ENCODE measurements around the gene RNU6-1. TPM values are rescaled to one million over a fixed set of nuclear protein-coding genes. Genes with fewer than 3 reads are reported as not detected.

RNU6-1 gene
- total and polyA plus RNA-seq, 2 donors from 2014 or later: not detected

DNA sequence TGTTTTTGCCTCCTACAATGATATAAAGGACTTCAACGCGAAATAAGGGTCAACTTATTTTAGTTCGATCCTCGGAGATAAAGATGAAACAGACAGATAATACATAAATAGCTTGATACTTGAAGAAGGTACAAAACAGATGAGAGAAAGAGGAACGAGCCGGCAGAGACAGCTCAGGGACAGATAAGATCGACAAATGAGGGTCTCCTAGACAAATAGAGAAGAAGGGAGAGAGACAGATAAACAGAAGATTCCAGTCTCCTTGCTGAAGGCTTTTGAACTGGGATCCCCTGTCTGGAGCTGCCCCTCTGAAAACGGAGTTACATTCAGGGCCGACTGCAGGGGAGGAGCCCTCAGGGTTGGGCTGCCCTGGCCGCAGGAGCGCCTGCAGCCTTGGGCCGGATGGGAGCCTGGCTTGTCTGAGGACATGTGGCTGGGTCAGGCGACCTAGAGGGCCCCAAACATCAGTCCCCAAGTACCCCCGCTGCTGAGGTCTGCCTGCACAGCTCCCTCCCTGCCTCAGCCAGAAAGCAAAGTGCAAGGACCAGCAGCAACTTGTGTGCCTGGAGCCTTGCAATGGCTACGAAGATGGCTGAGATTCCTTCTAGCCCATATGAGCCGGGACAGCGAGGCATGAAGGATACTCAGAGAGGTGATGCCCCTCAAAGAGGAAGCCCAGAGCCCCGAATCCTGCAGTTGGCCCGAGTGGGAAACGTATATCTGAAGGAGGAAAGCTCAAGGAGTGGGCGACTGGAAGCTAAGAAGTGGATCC is 15.5 kb downstream of the RNU6-1 start:
- peak in 2 of 5 donors; percentile 31 to 34 for DNase-seq

DNA sequence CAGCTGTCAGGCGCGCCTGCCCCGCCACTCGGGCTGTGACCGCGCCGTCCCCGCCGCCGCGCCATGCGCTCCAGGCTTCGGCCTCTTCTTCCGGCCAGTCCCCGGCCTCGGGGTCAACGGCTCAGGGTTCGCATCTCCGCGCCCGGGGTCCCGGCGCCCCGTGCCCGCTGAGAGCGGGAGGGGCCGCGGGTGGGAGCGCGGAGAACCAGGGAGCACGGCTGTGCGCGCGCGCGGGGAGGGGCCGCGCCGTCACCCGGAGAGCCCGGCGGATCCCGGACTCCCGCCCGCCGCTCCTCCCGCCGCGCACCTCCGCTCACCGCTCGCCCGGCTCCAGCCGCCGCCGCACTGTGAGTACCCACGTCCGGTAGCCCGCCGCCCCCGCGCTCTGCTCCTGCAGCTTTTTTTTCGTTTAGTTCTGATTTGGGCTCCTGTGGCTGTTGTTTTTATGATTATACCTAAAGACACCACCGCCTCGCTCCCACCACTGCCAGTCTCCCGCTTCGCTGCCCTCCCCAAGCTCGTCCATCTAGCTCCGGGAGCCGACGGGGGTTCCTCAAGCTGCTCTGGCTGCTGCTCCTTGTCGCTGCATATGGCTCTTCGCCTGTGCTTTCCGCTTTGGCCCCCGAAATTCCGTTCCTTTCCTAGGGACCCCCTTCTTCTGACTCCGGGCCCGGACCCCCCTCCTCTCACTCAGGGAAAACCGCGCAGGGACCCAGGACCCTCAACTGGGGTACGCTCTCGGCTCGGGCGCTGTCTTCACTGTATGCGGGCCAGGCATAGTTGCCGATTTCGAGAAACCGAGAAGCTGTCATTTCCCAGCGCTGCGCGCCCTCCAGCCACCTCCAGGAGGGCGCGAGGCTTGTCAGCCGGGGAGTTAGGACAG is 16.3 kb downstream of the RNU6-1 start:
- H3K27me3 ChIP-seq (ENCODE audit: control insufficient read depth, insufficient read depth, low read length): peaks cover 57% of the 10 kb centered on the region
- H3K9ac ChIP-seq (ENCODE audit: low read length in 3 of 3): no peak overlapping the region
- peaks cover 0 to 5% (median 0%) of the 10 kb centered on the region in 3 donors for H3K4me1 ChIP-seq (ENCODE audit: control insufficient read depth in 2 of 3, insufficient read depth in 2 of 3, low read depth in 1 of 3, low read length in 3 of 3)
- no peak overlapping the region for H3K27ac ChIP-seq (ENCODE audit: low read depth in 2 of 2, low read length in 2 of 2)
- DNase-seq: peak in 2 of 5 donors; percentile 38 to 53
- no peaks in the 10 kb centered on the region for H3K36me3 ChIP-seq (ENCODE audit: control insufficient read depth in 2 of 3, insufficient read depth in 3 of 3, low read length in 3 of 3)
- no peak overlapping the region for H3K4me3 ChIP-seq (ENCODE audit: low read length in 3 of 3)
- TF ChIP-seq, protein P1, sequence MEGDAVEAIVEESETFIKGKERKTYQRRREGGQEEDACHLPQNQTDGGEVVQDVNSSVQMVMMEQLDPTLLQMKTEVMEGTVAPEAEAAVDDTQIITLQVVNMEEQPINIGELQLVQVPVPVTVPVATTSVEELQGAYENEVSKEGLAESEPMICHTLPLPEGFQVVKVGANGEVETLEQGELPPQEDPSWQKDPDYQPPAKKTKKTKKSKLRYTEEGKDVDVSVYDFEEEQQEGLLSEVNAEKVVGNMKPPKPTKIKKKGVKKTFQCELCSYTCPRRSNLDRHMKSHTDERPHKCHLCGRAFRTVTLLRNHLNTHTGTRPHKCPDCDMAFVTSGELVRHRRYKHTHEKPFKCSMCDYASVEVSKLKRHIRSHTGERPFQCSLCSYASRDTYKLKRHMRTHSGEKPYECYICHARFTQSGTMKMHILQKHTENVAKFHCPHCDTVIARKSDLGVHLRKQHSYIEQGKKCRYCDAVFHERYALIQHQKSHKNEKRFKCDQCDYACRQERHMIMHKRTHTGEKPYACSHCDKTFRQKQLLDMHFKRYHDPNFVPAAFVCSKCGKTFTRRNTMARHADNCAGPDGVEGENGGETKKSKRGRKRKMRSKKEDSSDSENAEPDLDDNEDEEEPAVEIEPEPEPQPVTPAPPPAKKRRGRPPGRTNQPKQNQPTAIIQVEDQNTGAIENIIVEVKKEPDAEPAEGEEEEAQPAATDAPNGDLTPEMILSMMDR (IDR thresholded peaks at IDR 0.05; ENCODE audit: borderline replicate concordance, extremely low read depth, insufficient read depth): no peak
- H3K9me3 ChIP-seq (ENCODE audit: control insufficient read depth in 2 of 3, insufficient read depth in 1 of 3, low read length in 3 of 3): no peaks in the 10 kb centered on the region
- FAIRE-seq: no peak
- intact Hi-C loops (cut with DNase I): no loop called here

More for the DNA sequence above, 15.5 kb downstream of the RNU6-1 start:
- no peak for FAIRE-seq
- TF ChIP-seq, protein P1 (IDR thresholded peaks at IDR 0.05; ENCODE audit: borderline replicate concordance, extremely low read depth, insufficient read depth): no peak
- Histone ChIP-seq H3K9me3 (ENCODE audit: control insufficient read depth in 2 of 3, insufficient read depth in 1 of 3, low read length in 3 of 3) (no peaks in the 10 kb centered on the region), H3K9ac (ENCODE audit: low read length in 3 of 3) (no peak overlapping the region), H3K27ac (ENCODE audit: low read depth in 2 of 2, low read length in 2 of 2) (no peak overlapping the region), H3K4me1 (ENCODE audit: control insufficient read depth in 2 of 3, insufficient read depth in 2 of 3, low read depth in 1 of 3, low read length in 3 of 3) (peaks cover 0 to 10% (median 0%) of the 10 kb centered on the region in 3 donors), H3K4me3 (ENCODE audit: low read length in 3 of 3) (no peak overlapping the region), H3K36me3 (ENCODE audit: control insufficient read depth in 2 of 3, insufficient read depth in 3 of 3, low read length in 3 of 3) (no peaks in the 10 kb centered on the region), H3K27me3 (ENCODE audit: control insufficient read depth, insufficient read depth, low read length) (peaks cover 56% of the 10 kb centered on the region)
- intact Hi-C loops (cut with DNase I): no loop called here

DNA sequence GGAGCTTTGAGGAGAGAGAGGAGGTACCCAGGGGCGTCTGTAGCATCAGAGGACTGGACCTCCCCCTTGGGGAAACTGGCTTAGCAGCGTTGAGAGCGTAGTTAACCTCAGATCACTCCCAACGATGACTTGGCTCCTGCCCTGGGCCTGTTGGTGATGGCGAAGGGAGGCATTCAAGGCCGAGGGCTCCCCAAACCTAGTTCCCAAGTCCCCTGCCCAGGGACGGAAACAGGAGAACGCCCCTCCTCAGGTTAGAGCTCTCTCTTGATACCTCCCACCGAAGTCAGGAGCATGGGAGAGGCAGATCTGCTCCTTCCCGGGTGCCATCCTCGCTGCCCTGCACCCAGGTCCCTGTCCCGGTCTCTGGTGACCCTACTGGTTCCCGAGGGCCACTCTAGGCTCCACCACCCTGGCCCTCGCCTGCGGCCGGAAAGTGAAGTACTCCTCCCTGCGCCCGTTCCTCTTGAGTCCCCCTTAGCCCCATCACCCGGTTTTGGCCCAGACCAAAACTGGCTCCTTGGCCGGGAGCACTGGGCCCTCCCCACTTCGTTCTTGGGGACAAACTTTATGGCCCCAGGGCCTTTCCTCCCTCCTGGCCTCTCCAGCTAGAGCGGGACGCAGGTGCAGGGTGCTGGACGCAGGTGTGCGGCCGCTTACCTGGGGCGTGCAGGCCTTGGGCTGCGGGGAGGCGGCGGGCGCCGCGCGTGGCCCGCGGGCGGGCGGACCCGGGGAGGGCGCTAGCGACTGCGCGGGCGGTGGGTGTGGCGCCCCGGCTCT is 17.1 kb downstream of the RNU6-1 start:
- Histone ChIP-seq H3K9me3 (ENCODE audit: control insufficient read depth in 2 of 3, insufficient read depth in 1 of 3, low read length in 3 of 3) (no peaks in the 10 kb centered on the region), H3K36me3 (ENCODE audit: control insufficient read depth in 2 of 3, insufficient read depth in 3 of 3, low read length in 3 of 3) (no peaks in the 10 kb centered on the region), H3K4me3 (ENCODE audit: low read length in 3 of 3) (no peak overlapping the region), H3K27ac (ENCODE audit: low read depth in 2 of 2, low read length in 2 of 2) (no peak overlapping the region), H3K9ac (ENCODE audit: low read length in 3 of 3) (no peak overlapping the region), H3K4me1 (ENCODE audit: control insufficient read depth in 2 of 3, insufficient read depth in 2 of 3, low read depth in 1 of 3, low read length in 3 of 3) (peaks cover 0 to 5% (median 0%) of the 10 kb centered on the region in 3 donors), H3K27me3 (ENCODE audit: control insufficient read depth, insufficient read depth, low read length) (peaks cover 58% of the 10 kb centered on the region)
- intact Hi-C loops (cut with DNase I): no loop called here
- FAIRE-seq (no peak), DNase-seq (peak in 1 of 5 donors; percentile 51)
- TF ChIP-seq, protein P1 (IDR thresholded peaks at IDR 0.05; ENCODE audit: borderline replicate concordance, extremely low read depth, insufficient read depth): no peak
